PC-3 (cell line): ENCODE measurements around the gene TNNC1. TPM values are rescaled to one million over a fixed set of nuclear protein-coding genes. Genes with fewer than 3 reads are reported as not detected.

Source experiments
- ATAC-seq: fragments of 200-7000 bp; cut with Tn5 transposase; 2 replicates; pipeline ENCODE4 v1.9.1; 2020; ENCODE audit warnings: mild to moderate bottlenecking, moderate library complexity
- BruUV-seq: library from RNA; stranded (reverse); fragments of 400-500 nt; replicated peaks from 2 replicates; lab custom pipeline; 2021; lab: Mats Ljungman, UMichigan
- CTCF ChIA-PET: fragments of 300-600 bp; sonication (Branson Sonifier 250); formaldehyde crosslinking; loops from one replicate; lab custom pipeline; 2022; ENCODE audit warnings: antibody characterized with exemption; lab: Charles Lee
- POLR2A ChIA-PET: fragments of 300-600 bp; sonication (Branson Sonifier 250); formaldehyde crosslinking; loops from one replicate; lab custom pipeline; 2022; ENCODE audit warnings: antibody characterized with exemption; ENCODE audit not compliant: unreplicated experiment; lab: Charles Lee
- DNase-seq: peaks from one replicate; pipeline ENCODE4 v3.0.0-alpha.2; 2015
- H2AFZ ChIP-seq: fragments of 300-600 bp; sonication (generic); 2 replicates; pipeline ENCODE4 v1.6.0; 2016; ENCODE audit warnings: antibody characterized with exemption, low read length
- H3F3A ChIP-seq: fragments of 300-600 bp; sonication (generic); one replicate; pipeline ENCODE4 v1.6.0; 2017; ENCODE audit warnings: antibody characterized with exemption, low read length, control low read depth, mild to moderate bottlenecking; ENCODE audit not compliant: unreplicated experiment
- H3K27ac ChIP-seq: fragments of 300-600 bp; sonication (generic); 2 replicates; pipeline ENCODE4 v1.5.1; 2016; ENCODE audit warnings: mild to moderate bottlenecking, low read length
- H3K27me3 ChIP-seq: fragments of 300-600 bp; sonication (generic); 2 replicates; pipeline ENCODE4 v1.6.1; 2016; ENCODE audit warnings: low read length, mixed read lengths
- H3K36me3 ChIP-seq: fragments of 300-600 bp; sonication (generic); 2 replicates; pipeline ENCODE4 v1.6.1; 2016; ENCODE audit warnings: low read depth, mixed run types, low read length, mixed read lengths
- H3K4me1 ChIP-seq: fragments of 300-600 bp; sonication (generic); 2 replicates; pipeline ENCODE4 v1.5.1; 2016; ENCODE audit warnings: low read length; ENCODE audit not compliant: insufficient read depth
- H3K4me2 ChIP-seq: fragments of 300-600 bp; sonication (generic); 2 replicates; pipeline ENCODE4 v1.6.0; 2016; ENCODE audit warnings: low read length
- H3K4me3 ChIP-seq: fragments of 300-600 bp; sonication (generic); 2 replicates; pipeline ENCODE4 v1.5.1; 2016; ENCODE audit warnings: mild to moderate bottlenecking, low read length, mixed read lengths
- H3K79me2 ChIP-seq: fragments of 300-600 bp; sonication (generic); 2 replicates; pipeline ENCODE4 v1.6.1; 2017; ENCODE audit warnings: low read length, mixed read lengths
- H3K9ac ChIP-seq: fragments of 300-600 bp; sonication (generic); 2 replicates; pipeline ENCODE4 v1.6.0; 2016; ENCODE audit warnings: mild to moderate bottlenecking, low read length
- H3K9me2 ChIP-seq: fragments of 300-600 bp; sonication (generic); replicated peaks from 2 replicates; pipeline ENCODE4 v1.6.1; 2016; ENCODE audit warnings: mixed run types, low read length, mixed read lengths
- H3K9me3 ChIP-seq: fragments of 300-600 bp; sonication (generic); 2 replicates; pipeline ENCODE4 v1.6.1; 2016; ENCODE audit warnings: low read length, mixed read lengths
- H4K20me1 ChIP-seq: fragments of 300-600 bp; sonication (generic); 2 replicates; pipeline ENCODE4 v1.6.1; 2016; ENCODE audit warnings: low read length, mixed read lengths
- CTCF ChIP-seq: fragments of 300-600 bp; sonication (generic); conservative IDR thresholded peaks from 2 replicates; pipeline ENCODE4 v1.5.1; 2017; ENCODE audit warnings: antibody characterized with exemption, low read depth, mild to moderate bottlenecking, low read length
- EZH2 ChIP-seq: fragments of 300-600 bp; sonication (generic); IDR thresholded peaks from one replicate; pipeline ENCODE4 v1.6.1; 2017; ENCODE audit warnings: antibody characterized with exemption, mild to moderate bottlenecking, low read length; ENCODE audit not compliant: unreplicated experiment
- EZH2phosphoT487 ChIP-seq: fragments of 300-600 bp; sonication (generic); IDR thresholded peaks from 2 replicates; pipeline ENCODE4 v1.6.1; 2018; ENCODE audit warnings: mild to moderate bottlenecking, antibody characterized with exemption, low read length, borderline replicate concordance
- intact Hi-C: fragments of 100-400 bp; cut with micrococcal nuclease; formaldehyde crosslinking; loops from 2 replicates; pipeline ENCODE4 v1.9.0; 2023
- total RNA-seq: library from RNA; depleted of rRNA; stranded (reverse); fragments of >200 nt; gene quantifications from 2 replicates; pipeline ENCODE4 v1.2.3, GENCODE V29; 2014

Gene TNNC1
- total RNA-seq, 1 experiment from 2014 or later: 4.9 TPM

GRCh38 chr3:52446631-52447511 is 7.0 kb downstream of the TNNC1 start:
- DNase-seq (peak; percentile 80), ATAC-seq (peak; percentile 44)
- intact Hi-C loops: loop anchor here (1.0 kb wide), 2 partner anchors 19 to 35 kb away; no protein-coding TSS in a partner anchor
- H3K9me3 ChIP-seq: no peaks in the 10 kb centered on the region
- H2AFZ ChIP-seq: peak overlapping the region; percentile 41; the same call in 1 of the 2 replicates
- BruUV-seq: no TSS peak
- POLR2A ChIA-PET: no interaction called here
- no peak overlapping the region for H3K9ac ChIP-seq
- H3K4me3 ChIP-seq: no peak overlapping the region
- no peaks in the 10 kb centered on the region for H3K79me2 ChIP-seq
- H3K27ac ChIP-seq: no peak overlapping the region
- peaks cover 6% of the 10 kb centered on the region for H3K4me1 ChIP-seq
- no peaks in the 10 kb centered on the region for H3F3A ChIP-seq
- H4K20me1 ChIP-seq: no peaks in the 10 kb centered on the region
- H3K4me2 ChIP-seq: no peak overlapping the region
- TF ChIP-seq CTCF (peak; percentile 98), EZH2phosphoT487 (no peak)
- H3K27me3 ChIP-seq: no peaks in the 10 kb centered on the region
- CTCF ChIA-PET: interaction anchor here (0.6 to 1.5 kb wide), 3 partner anchors 21 to 35 kb away, joined by 3 to 7 read pairs (median 4); no protein-coding TSS in a partner anchor
- H3K9me2 ChIP-seq: no peaks in the 10 kb centered on the region
- H3K36me3 ChIP-seq: no peaks in the 10 kb centered on the region

GRCh38 chr3:52446042-52446441 is 7.8 kb downstream of the TNNC1 start:
- no peaks in the 10 kb centered on the region for H4K20me1 ChIP-seq
- intact Hi-C loops: no loop called here
- POLR2A ChIA-PET: no interaction called here

More at GRCh38 chr3:52446042-52446441, 7.8 kb downstream of the TNNC1 start:
- CTCF ChIA-PET: interaction anchor here (0.6 to 1.2 kb wide), 2 partner anchors 8 to 34 kb away, joined by 3 to 7 read pairs; no protein-coding TSS in a partner anchor
- no peaks in the 10 kb centered on the region for H3F3A ChIP-seq
- no peaks in the 10 kb centered on the region for H3K27me3 ChIP-seq
- no peaks in the 10 kb centered on the region for H3K79me2 ChIP-seq
- no peak overlapping the region for H3K27ac ChIP-seq
- H3K4me2 ChIP-seq: no peak overlapping the region
- TF ChIP-seq EZH2phosphoT487 (no peak), CTCF (no peak), EZH2 (no peak)
- no peaks in the 10 kb centered on the region for H3K36me3 ChIP-seq
- H3K9ac ChIP-seq: no peak overlapping the region
- ATAC-seq: no peak
- H3K9me3 ChIP-seq: no peaks in the 10 kb centered on the region
- H2AFZ ChIP-seq: no peak overlapping the region
- DNase-seq: no peak
- BruUV-seq: no TSS peak
- peaks cover 6% of the 10 kb centered on the region for H3K4me1 ChIP-seq
- H3K9me2 ChIP-seq: no peaks in the 10 kb centered on the region
- no peak overlapping the region for H3K4me3 ChIP-seq
